Glomerular endothelial cell (primary cell): ENCODE results near the gene CD70. TPM values are rescaled to one million over a fixed set of nuclear protein-coding genes. Genes with fewer than 3 reads are reported as not detected.
"Not testable (repeated sequence)": the region's sequence is repeated elsewhere in the genome, so short reads cannot be mapped to it uniquely, and the experiment has no call there.

Experiments
- DNase-seq: peaks from one replicate; pipeline ENCODE4 v3.0.0-alpha.2; 2011; ENCODE audit warnings: low read depth, low spot score; ENCODE audit errors: extremely low read depth
- total RNA-seq: library from RNA; depleted of rRNA; stranded (reverse); fragments of >200 nt; gene quantifications from 2 replicates; pipeline ENCODE4 v1.2.3, GENCODE V29; 2015

The CD70 gene
- total RNA-seq, 1 donor from 2014 or later, result 8.9 TPM

GRCh38 chr19:6598254-6598892 is 7.4 kb upstream of the CD70 start:
- not testable (repeated sequence) for DNase-seq

- not testable (repeated sequence) for DNase-seq
Observed at GRCh38 chr19:6597471-6598253, 6.7 kb upstream of the CD70 start.

- DNase-seq, result no peak
Observed at GRCh38 chr19:6596621-6597020, 5.7 kb upstream of the CD70 start.

GRCh38 chr19:6593651-6594416 is 2.9 kb upstream of the CD70 start:
- no peak for DNase-seq

GRCh38 chr19:6590258-6590826 is 608 bp downstream of the CD70 start:
- no peak for DNase-seq

- no peak for DNase-seq
Observed at GRCh38 chr19:6589711-6590257, 1.2 kb downstream of the CD70 start.

GRCh38 chr19:6588508-6589345 is 2.2 kb downstream of the CD70 start:
- no peak for DNase-seq

GRCh38 chr19:6587998-6588507 is 2.9 kb downstream of the CD70 start:
- no peak for DNase-seq

- DNase-seq, result no peak
Observed at GRCh38 chr19:6587093-6587820, 3.7 kb downstream of the CD70 start.

GRCh38 chr19:6586726-6587092 is 4.2 kb downstream of the CD70 start:
- no peak for DNase-seq

- no peak for DNase-seq
Observed at GRCh38 chr19:6586056-6586455, 4.9 kb downstream of the CD70 start.

- not testable (repeated sequence) for DNase-seq
Observed at GRCh38 chr19:6582515-6583484, 8.2 kb downstream of the CD70 start.

GRCh38 chr19:6580313-6580712 is 10.6 kb downstream of the CD70 start:
- DNase-seq, result no peak

- no peak for DNase-seq
Observed at GRCh38 chr19:6579450-6580178, 11.3 kb downstream of the CD70 start.

GRCh38 chr19:6577476-6578125 is 13.3 kb downstream of the CD70 start:
- no peak for DNase-seq

- DNase-seq, result no peak
Observed at GRCh38 chr19:6576869-6577475, 14.0 kb downstream of the CD70 start.
